NB4 (cell line): ENCODE results near the gene EED.

ENCODE experiments used
- DNase-seq: peaks from one replicate; pipeline ENCODE4 v3.0.0; 2010; ENCODE audit warnings: low read depth
- H3K4me3 ChIP-seq: one replicate; pipeline ENCODE4 v1.5.1; 2011; ENCODE audit warnings: mild to moderate bottlenecking, low read depth, low read length, moderate library complexity
- CTCF ChIP-seq: IDR thresholded peaks from one replicate; pipeline ENCODE4 v1.5.1; 2012; ENCODE audit warnings: low read depth, low read length
- MYC ChIP-seq: IDR thresholded peaks from 2 replicates; pipeline ENCODE4 v1.6.1; 2011; ENCODE audit warnings: low read depth, low read length
- POLR2A ChIP-seq: IDR thresholded peaks from 2 replicates; pipeline ENCODE4 v1.6.1; 2011; ENCODE audit warnings: mild to moderate bottlenecking; ENCODE audit not compliant: insufficient read length; ENCODE audit errors: extremely low read depth
- TF ChIP-seq, protein P1 (sequence below): IDR thresholded peaks from 2 replicates; pipeline ENCODE4 v1.6.1; 2011; ENCODE audit warnings: low read depth, low read length

The EED gene

GRCh38 chr11:86230921-86231434 lies 13.6 kb upstream of the EED start:
- H3K4me3 ChIP-seq: no peak overlapping the region
- no peak for DNase-seq
- TF ChIP-seq CTCF: no peak
- no peak for TF ChIP-seq POLR2A
- TF ChIP-seq, protein P1, sequence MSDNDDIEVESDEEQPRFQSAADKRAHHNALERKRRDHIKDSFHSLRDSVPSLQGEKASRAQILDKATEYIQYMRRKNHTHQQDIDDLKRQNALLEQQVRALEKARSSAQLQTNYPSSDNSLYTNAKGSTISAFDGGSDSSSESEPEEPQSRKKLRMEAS: no peak
- no peak for TF ChIP-seq MYC

GRCh38 chr11:86232556-86232955 lies 12.0 kb upstream of the EED start:
- TF ChIP-seq POLR2A: no peak
- no peak for TF ChIP-seq CTCF
- TF ChIP-seq, protein P1: no peak
- TF ChIP-seq MYC: no peak

DNA sequence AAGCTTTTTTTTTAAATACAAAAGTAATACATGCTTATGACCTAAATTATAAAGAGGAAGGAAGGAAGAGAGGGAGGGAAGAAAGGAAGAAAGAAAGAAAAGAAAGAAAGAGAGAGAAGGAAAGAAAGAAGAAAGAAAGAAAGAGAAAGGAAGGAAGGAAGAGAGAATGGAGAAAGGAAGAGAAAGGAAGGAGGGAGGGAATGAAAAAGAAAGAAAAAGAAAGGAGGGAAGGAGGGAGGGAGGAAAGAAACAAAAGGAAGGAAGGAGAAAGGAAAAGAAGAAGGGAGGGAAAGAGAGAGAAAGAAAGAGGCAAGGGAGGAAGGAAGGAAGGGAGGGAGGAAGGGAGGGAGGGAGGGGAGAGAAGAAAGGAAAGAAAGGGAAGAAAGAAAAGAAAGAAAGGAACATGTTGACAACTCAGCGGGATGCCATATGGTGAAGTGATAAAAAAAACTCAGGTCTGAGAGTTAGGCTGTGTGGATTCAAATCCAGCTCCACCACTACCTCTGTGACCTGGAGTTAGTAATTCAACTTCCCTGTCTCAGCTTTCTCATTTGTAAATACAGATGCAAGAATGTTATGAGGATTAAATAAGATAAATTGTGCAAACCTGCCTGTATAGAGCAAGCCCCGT lies 9.6 kb upstream of the EED start:
- no peak for DNase-seq
- H3K4me3 ChIP-seq: no peak overlapping the region
- no peak for TF ChIP-seq CTCF
- no peak for TF ChIP-seq POLR2A
- TF ChIP-seq MYC: no peak

More at GRCh38 chr11:86232556-86232955, 12.0 kb upstream of the EED start:
- no peak overlapping the region for H3K4me3 ChIP-seq
- no peak for DNase-seq

GRCh38 chr11:86237267-86237804 lies 7.2 kb upstream of the EED start:
- no peak for DNase-seq
- no peak for TF ChIP-seq POLR2A
- TF ChIP-seq MYC: no peak
- TF ChIP-seq CTCF: no peak
- TF ChIP-seq, protein P1: no peak
- H3K4me3 ChIP-seq: no peak overlapping the region

- no peak for DNase-seq
- TF ChIP-seq MYC (no peak), CTCF (no peak)
- TF ChIP-seq, protein P1: no peak
- H3K4me3 ChIP-seq: no peak overlapping the region
Observed at GRCh38 chr11:86240164-86240563, 4.4 kb upstream of the EED start.
